H1 (cell line): ENCODE measurements around the gene MPST. TPM values are rescaled to one million over a fixed set of nuclear protein-coding genes. Genes with fewer than 3 reads are reported as not detected.

Source experiments
- SIRT6 ChIP-seq: IDR thresholded peaks from one replicate; pipeline ENCODE4 v1.7.1; 2012; ENCODE audit warnings: low read length, inconsistent platforms
- TEAD4 ChIP-seq: IDR thresholded peaks from 2 replicates; pipeline ENCODE4 v1.6.1; 2012; ENCODE audit warnings: low read depth, low read length, inconsistent platforms, mixed read lengths
- polyA plus RNA-seq, 7 experiments: library from polyadenylated mRNA; depleted of rRNA in 3 of 7; stranded (reverse) in 5 of 7; unstranded in 2 of 7; fragments of >200 nt in 5 of 7; fragments of 200-250 nt in 2 of 7; gene quantifications; 1 replicate in 5 of 7; 2 replicates in 1 of 7; 4 replicates in 1 of 7; pipeline versions ENCODE4 v1.2.1 to v1.2.3, GENCODE V29; 2011 to 2013; ENCODE audit warnings: missing spikeins in 2 of 7, mixed read lengths in 2 of 7
- total RNA-seq: library from RNA; stranded (reverse); fragmentation: NEBNext Ultra II Directional; extraction: Animal tissue kit (Norgen Biotek cat#: 25700); gene quantifications from 2 replicates; pipeline ENCODE4 v1.2.1, GENCODE V29; 2021
- TF ChIP-seq, protein P1 (sequence below): IDR thresholded peaks from 2 replicates; pipeline ENCODE4 v1.6.1; 2012; ENCODE audit warnings: inconsistent platforms
- TF ChIP-seq, protein P2 (sequence below): fragments of 300-600 bp; sonication (generic); IDR thresholded peaks from 2 replicates; pipeline ENCODE4 v1.7.1; 2012; ENCODE audit warnings: low read length, moderate library complexity, mild to moderate bottlenecking, inconsistent platforms; ENCODE audit not compliant: insufficient replicate concordance
- TF ChIP-seq, protein P3 (sequence below): IDR thresholded peaks from 2 replicates; pipeline ENCODE4 v1.6.1; 2011; ENCODE audit warnings: low read length, improper control_type of control experiment

Gene MPST
- total and polyA plus RNA-seq, 2 of the 8 experiments (the other 6 are each of a cell fraction or from before 2014, with no cell fraction given) = 86.0 to 124 TPM

DNA sequence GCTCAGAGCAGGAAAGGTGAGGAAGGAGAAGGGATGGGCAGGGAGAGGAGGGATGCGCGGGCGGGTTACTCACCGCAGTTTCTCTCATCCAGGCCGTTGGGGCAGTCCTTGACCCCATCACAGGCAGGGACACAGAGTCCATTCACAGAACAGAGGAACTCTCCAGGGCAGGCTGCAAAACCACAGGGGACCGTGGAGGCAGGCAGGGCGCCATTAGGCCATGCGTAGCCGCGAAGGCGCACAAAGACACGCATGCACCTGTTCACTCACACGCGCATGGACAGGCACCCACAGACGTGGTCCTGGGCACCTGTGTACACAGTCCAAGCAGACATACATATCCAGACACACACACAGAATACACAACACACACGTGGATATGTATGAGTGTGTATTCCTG is 55.0 kb downstream of the MPST start (continued):
- TF ChIP-seq, protein P1, sequence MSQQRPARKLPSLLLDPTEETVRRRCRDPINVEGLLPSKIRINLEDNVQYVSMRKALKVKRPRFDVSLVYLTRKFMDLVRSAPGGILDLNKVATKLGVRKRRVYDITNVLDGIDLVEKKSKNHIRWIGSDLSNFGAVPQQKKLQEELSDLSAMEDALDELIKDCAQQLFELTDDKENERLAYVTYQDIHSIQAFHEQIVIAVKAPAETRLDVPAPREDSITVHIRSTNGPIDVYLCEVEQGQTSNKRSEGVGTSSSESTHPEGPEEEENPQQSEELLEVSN = no peak
- TF ChIP-seq TEAD4 (no peak), SIRT6 (no peak)
- TF ChIP-seq, protein P2, sequence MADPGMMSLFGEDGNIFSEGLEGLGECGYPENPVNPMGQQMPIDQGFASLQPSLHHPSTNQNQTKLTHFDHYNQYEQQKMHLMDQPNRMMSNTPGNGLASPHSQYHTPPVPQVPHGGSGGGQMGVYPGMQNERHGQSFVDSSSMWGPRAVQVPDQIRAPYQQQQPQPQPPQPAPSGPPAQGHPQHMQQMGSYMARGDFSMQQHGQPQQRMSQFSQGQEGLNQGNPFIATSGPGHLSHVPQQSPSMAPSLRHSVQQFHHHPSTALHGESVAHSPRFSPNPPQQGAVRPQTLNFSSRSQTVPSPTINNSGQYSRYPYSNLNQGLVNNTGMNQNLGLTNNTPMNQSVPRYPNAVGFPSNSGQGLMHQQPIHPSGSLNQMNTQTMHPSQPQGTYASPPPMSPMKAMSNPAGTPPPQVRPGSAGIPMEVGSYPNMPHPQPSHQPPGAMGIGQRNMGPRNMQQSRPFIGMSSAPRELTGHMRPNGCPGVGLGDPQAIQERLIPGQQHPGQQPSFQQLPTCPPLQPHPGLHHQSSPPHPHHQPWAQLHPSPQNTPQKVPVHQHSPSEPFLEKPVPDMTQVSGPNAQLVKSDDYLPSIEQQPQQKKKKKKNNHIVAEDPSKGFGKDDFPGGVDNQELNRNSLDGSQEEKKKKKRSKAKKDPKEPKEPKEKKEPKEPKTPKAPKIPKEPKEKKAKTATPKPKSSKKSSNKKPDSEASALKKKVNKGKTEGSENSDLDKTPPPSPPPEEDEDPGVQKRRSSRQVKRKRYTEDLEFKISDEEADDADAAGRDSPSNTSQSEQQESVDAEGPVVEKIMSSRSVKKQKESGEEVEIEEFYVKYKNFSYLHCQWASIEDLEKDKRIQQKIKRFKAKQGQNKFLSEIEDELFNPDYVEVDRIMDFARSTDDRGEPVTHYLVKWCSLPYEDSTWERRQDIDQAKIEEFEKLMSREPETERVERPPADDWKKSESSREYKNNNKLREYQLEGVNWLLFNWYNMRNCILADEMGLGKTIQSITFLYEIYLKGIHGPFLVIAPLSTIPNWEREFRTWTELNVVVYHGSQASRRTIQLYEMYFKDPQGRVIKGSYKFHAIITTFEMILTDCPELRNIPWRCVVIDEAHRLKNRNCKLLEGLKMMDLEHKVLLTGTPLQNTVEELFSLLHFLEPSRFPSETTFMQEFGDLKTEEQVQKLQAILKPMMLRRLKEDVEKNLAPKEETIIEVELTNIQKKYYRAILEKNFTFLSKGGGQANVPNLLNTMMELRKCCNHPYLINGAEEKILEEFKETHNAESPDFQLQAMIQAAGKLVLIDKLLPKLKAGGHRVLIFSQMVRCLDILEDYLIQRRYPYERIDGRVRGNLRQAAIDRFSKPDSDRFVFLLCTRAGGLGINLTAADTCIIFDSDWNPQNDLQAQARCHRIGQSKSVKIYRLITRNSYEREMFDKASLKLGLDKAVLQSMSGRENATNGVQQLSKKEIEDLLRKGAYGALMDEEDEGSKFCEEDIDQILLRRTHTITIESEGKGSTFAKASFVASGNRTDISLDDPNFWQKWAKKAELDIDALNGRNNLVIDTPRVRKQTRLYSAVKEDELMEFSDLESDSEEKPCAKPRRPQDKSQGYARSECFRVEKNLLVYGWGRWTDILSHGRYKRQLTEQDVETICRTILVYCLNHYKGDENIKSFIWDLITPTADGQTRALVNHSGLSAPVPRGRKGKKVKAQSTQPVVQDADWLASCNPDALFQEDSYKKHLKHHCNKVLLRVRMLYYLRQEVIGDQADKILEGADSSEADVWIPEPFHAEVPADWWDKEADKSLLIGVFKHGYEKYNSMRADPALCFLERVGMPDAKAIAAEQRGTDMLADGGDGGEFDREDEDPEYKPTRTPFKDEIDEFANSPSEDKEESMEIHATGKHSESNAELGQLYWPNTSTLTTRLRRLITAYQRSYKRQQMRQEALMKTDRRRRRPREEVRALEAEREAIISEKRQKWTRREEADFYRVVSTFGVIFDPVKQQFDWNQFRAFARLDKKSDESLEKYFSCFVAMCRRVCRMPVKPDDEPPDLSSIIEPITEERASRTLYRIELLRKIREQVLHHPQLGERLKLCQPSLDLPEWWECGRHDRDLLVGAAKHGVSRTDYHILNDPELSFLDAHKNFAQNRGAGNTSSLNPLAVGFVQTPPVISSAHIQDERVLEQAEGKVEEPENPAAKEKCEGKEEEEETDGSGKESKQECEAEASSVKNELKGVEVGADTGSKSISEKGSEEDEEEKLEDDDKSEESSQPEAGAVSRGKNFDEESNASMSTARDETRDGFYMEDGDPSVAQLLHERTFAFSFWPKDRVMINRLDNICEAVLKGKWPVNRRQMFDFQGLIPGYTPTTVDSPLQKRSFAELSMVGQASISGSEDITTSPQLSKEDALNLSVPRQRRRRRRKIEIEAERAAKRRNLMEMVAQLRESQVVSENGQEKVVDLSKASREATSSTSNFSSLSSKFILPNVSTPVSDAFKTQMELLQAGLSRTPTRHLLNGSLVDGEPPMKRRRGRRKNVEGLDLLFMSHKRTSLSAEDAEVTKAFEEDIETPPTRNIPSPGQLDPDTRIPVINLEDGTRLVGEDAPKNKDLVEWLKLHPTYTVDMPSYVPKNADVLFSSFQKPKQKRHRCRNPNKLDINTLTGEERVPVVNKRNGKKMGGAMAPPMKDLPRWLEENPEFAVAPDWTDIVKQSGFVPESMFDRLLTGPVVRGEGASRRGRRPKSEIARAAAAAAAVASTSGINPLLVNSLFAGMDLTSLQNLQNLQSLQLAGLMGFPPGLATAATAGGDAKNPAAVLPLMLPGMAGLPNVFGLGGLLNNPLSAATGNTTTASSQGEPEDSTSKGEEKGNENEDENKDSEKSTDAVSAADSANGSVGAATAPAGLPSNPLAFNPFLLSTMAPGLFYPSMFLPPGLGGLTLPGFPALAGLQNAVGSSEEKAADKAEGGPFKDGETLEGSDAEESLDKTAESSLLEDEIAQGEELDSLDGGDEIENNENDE = no peak
- TF ChIP-seq, protein P3, sequence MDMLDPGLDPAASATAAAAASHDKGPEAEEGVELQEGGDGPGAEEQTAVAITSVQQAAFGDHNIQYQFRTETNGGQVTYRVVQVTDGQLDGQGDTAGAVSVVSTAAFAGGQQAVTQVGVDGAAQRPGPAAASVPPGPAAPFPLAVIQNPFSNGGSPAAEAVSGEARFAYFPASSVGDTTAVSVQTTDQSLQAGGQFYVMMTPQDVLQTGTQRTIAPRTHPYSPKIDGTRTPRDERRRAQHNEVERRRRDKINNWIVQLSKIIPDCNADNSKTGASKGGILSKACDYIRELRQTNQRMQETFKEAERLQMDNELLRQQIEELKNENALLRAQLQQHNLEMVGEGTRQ = no peak
- TF ChIP-seq, all 59 proteins: peak for 0
